Lung microvascular endothelial cell (primary cell): Measurements from ENCODE around the gene JUP. TPM values are rescaled to one million over a fixed set of nuclear protein-coding genes. Genes with fewer than 3 reads are reported as not detected.

ENCODE experiments used
- DNase-seq, 2 donors: peaks; one replicate each; pipeline versions ENCODE4 v3.0.0 to v3.0.0-alpha.2; 2010; ENCODE audit warnings: low read depth in 2 of 2
- total RNA-seq: library from RNA; depleted of rRNA; stranded (reverse); fragments of >200 nt; gene quantifications from 2 replicates; pipeline ENCODE4 v1.2.1, GENCODE V29; 2014

The JUP gene
- total RNA-seq, 1 donor from 2014 or later = 333 TPM

GRCh38 chr17:41781404-41782110 lies 5.0 kb downstream of the JUP start:
- DNase-seq = no peak

- DNase-seq = no peak
Measured at GRCh38 chr17:41779954-41780353, 6.6 kb downstream of the JUP start.

GRCh38 chr17:41777574-41778188 lies 8.8 kb downstream of the JUP start:
- DNase-seq = peak; percentile 99 to 100

GRCh38 chr17:41777157-41777573 lies 9.3 kb downstream of the JUP start:
- peak in 1 of 2 donors; percentile 91 for DNase-seq

GRCh38 chr17:41776262-41776900 lies 10.1 kb downstream of the JUP start:
- DNase-seq = peak in 1 of 2 donors; percentile 63

- peak; percentile 58 to 65 for DNase-seq
Measured at GRCh38 chr17:41775394-41776226, 10.9 kb downstream of the JUP start.

GRCh38 chr17:41773731-41774193 lies 12.7 kb downstream of the JUP start:
- DNase-seq = no peak

GRCh38 chr17:41773190-41773588 lies 13.3 kb downstream of the JUP start:
- DNase-seq = peak; percentile 75 to 92

GRCh38 chr17:41772586-41773189 lies 13.8 kb downstream of the JUP start:
- DNase-seq = no peak

- DNase-seq = no peak
Measured at GRCh38 chr17:41772218-41772585, 14.3 kb downstream of the JUP start.

- no peak for DNase-seq
Measured at GRCh38 chr17:41771389-41772206, 14.9 kb downstream of the JUP start.

- no peak for DNase-seq
Measured at GRCh38 chr17:41769985-41770384, 16.5 kb downstream of the JUP start.

- DNase-seq = no peak
Measured at GRCh38 chr17:41769346-41769862, 17.1 kb downstream of the JUP start.

- DNase-seq = no peak
Measured at GRCh38 chr17:41768682-41769288, 17.7 kb downstream of the JUP start.

GRCh38 chr17:41767324-41768042 lies 19.0 kb downstream of the JUP start:
- DNase-seq = peak in 1 of 2 donors; percentile 1

- no peak for DNase-seq
Measured at GRCh38 chr17:41766135-41766534, 20.4 kb downstream of the JUP start.

- DNase-seq = no peak
Measured at GRCh38 chr17:41763327-41763726, 23.2 kb downstream of the JUP start.

GRCh38 chr17:41762841-41763240 lies 23.7 kb downstream of the JUP start:
- no peak for DNase-seq

- no peak for DNase-seq
Measured at GRCh38 chr17:41762391-41762790, 24.1 kb downstream of the JUP start.
